Measurements from ENCODE around the gene AASS.

The AASS gene

GRCh38 chr7:122035876-122036275 lies 108.2 kb downstream of the AASS start:
- DNase-seq = no peak

GRCh38 chr7:122033641-122034040 lies 110.4 kb downstream of the AASS start:
- no peak for DNase-seq

- DNase-seq = no peak
These were observed 117.0 kb downstream of the AASS start for GRCh38 chr7:122027058-122027457.

Data from NCI-H1694 (cell line).